Neural crest cell (in vitro differentiated cells): Measurements from ENCODE around the gene ST6GALNAC1. TPM values are rescaled to one million over a fixed set of nuclear protein-coding genes. Genes with fewer than 3 reads are reported as not detected.

ENCODE experiments used
- DNase-seq: peaks from one replicate; pipeline ENCODE4 v3.0.0; 2021; ENCODE audit warnings: low read depth, mixed read lengths, low spot score
- H3K27ac Mint-ChIP-seq: one replicate; pipeline ENCODE4 v1.8.0; 2021; ENCODE audit warnings: mild to moderate bottlenecking, mixed read lengths; ENCODE audit not compliant: unreplicated experiment
- H3K27me3 Mint-ChIP-seq: 2 replicates; pipeline ENCODE4 v1.8.0; 2021; ENCODE audit warnings: low read depth, mild to moderate bottlenecking, mixed read lengths
- H3K36me3 Mint-ChIP-seq: 2 replicates; pipeline ENCODE4 v1.8.0; 2021; ENCODE audit warnings: low read depth, mild to moderate bottlenecking, mixed read lengths
- H3K4me1 Mint-ChIP-seq: 2 replicates; pipeline ENCODE4 v1.8.0; 2021; ENCODE audit warnings: mixed read lengths
- H3K4me3 Mint-ChIP-seq: one replicate; pipeline ENCODE4 v1.8.0; 2021; ENCODE audit warnings: mild to moderate bottlenecking, mixed read lengths
- H3K9me3 Mint-ChIP-seq: 2 replicates; pipeline ENCODE4 v1.8.0; 2021; ENCODE audit warnings: mixed read lengths
- total RNA-seq: library from RNA; stranded (reverse); gene quantifications from 2 replicates; pipeline ENCODE4 v1.2.1, GENCODE V29; 2021
- TF ChIP-seq, protein P1 (sequence below): fragments of 200-600 bp; sonication (generic); conservative IDR thresholded peaks from 2 replicates; pipeline ENCODE4 v1.5.0; 2021; ENCODE audit warnings: antibody characterized with exemption, mild to moderate bottlenecking

ST6GALNAC1 gene
- total RNA-seq, 1 donor from 2014 or later: not detected

GRCh38 chr17:76593384-76593826 is 50.2 kb downstream of the ST6GALNAC1 start:
- Mint-ChIP-seq H3K4me3 (no peak overlapping the region), H3K4me1 (peaks cover 25% of the 10 kb centered on the region), H3K9me3 (no peaks in the 10 kb centered on the region), H3K36me3 (no peaks in the 10 kb centered on the region), H3K27me3 (peaks cover 11% of the 10 kb centered on the region), H3K27ac (no peak overlapping the region)
- DNase-seq: no peak
- TF ChIP-seq, protein P1, sequence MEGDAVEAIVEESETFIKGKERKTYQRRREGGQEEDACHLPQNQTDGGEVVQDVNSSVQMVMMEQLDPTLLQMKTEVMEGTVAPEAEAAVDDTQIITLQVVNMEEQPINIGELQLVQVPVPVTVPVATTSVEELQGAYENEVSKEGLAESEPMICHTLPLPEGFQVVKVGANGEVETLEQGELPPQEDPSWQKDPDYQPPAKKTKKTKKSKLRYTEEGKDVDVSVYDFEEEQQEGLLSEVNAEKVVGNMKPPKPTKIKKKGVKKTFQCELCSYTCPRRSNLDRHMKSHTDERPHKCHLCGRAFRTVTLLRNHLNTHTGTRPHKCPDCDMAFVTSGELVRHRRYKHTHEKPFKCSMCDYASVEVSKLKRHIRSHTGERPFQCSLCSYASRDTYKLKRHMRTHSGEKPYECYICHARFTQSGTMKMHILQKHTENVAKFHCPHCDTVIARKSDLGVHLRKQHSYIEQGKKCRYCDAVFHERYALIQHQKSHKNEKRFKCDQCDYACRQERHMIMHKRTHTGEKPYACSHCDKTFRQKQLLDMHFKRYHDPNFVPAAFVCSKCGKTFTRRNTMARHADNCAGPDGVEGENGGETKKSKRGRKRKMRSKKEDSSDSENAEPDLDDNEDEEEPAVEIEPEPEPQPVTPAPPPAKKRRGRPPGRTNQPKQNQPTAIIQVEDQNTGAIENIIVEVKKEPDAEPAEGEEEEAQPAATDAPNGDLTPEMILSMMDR: no peak

- H3K27ac Mint-ChIP-seq: no peak overlapping the region
- H3K9me3 Mint-ChIP-seq: no peaks in the 10 kb centered on the region
- peaks cover 57% of the 10 kb centered on the region for H3K27me3 Mint-ChIP-seq
- peak overlapping the region; percentile 72 for H3K4me3 Mint-ChIP-seq
- H3K4me1 Mint-ChIP-seq: peaks cover 34% of the 10 kb centered on the region
- TF ChIP-seq, protein P1: no peak
- no peaks in the 10 kb centered on the region for H3K36me3 Mint-ChIP-seq
- DNase-seq: no peak
These were observed 55.4 kb downstream of the ST6GALNAC1 start for GRCh38 chr17:76588182-76588581.

GRCh38 chr17:76586741-76587487 is 56.6 kb downstream of the ST6GALNAC1 start:
- H3K4me3 Mint-ChIP-seq: peak overlapping the region; percentile 78
- no peaks in the 10 kb centered on the region for H3K9me3 Mint-ChIP-seq
- no peak overlapping the region for H3K27ac Mint-ChIP-seq
- peaks cover 67% of the 10 kb centered on the region for H3K27me3 Mint-ChIP-seq
- H3K4me1 Mint-ChIP-seq: peaks cover 39% of the 10 kb centered on the region
- H3K36me3 Mint-ChIP-seq: no peaks in the 10 kb centered on the region
- TF ChIP-seq, protein P1: no peak
- no peak for DNase-seq

DNA sequence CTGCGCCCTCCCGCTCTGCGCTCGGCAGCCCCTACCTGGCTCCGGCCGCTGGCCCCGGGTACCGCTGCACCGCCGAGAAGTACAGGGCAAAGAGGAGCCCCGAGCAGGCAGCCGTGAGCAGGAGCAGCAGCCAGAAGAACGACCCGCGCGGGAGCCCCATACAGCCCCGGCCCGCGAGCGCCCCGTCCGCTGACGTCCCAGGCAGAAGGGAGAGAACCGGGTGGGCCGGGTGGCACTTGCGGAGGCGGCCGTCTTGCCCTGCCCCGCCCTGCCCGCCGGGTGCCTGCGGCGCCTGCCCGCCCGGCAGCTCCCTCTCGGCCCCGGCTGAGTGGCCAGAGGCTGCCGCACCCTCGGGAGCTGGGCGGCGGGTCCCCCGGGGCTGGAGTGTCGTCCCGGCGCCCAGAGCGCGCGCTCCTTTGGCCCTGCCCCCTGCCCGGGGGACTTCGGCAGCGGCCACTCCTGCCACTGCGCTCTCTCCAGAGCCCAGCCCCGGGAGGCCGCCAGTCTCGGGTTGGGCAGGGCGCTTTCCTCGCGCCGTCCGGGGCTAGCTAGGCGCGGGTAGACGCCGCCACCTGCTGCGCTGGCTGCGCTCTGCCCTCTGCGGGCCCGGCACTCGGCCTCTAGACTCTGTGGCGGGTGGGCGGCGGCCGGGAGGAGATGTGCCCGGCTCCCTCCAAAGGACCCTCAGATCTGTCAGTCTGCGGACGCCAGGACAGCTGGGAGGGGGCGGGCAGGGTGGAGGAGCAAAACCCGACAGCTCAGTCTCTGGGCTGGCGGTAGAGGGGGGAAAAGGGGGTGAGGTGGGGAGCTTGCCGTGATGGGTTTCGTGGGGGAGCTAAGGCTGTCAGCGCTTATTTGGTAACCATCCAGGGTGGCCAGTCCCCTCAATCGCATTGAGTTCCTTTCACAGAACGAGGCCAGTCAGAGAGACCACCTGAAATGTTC is 57.6 kb downstream of the ST6GALNAC1 start, which contains the start of gene ST6GALNAC2:
ST6GALNAC2 (minus strand) TSS at position 212 of the 945 bp plus-strand sequence; CDS start at position 160, 52 bp downstream.
- Mint-ChIP-seq H3K4me3 (peak within 1 kb of the TSS; percentile 78), H3K9me3 (no peaks in the 10 kb centered on the region), H3K36me3 (no peaks in the 10 kb centered on the region), H3K4me1 (peaks cover 40% of the 10 kb centered on the region), H3K27me3 (peaks cover 68% of the 10 kb centered on the region), H3K27ac (no peak within 1 kb of the TSS)
- peak; percentile 35 for DNase-seq
- TF ChIP-seq, protein P1: peak; percentile 44

- Mint-ChIP-seq H3K36me3 (no peaks in the 10 kb centered on the region), H3K4me3 (peak overlapping the region; percentile 75), H3K9me3 (no peaks in the 10 kb centered on the region), H3K4me1 (peaks cover 43% of the 10 kb centered on the region), H3K27me3 (peaks cover 72% of the 10 kb centered on the region), H3K27ac (no peak overlapping the region)
- TF ChIP-seq, protein P1: no peak
- no peak for DNase-seq
These were observed 58.4 kb downstream of the ST6GALNAC1 start for GRCh38 chr17:76585033-76585648.
